ENCODE results near the gene HIRA.
"Not testable (repeated sequence)": the region's sequence is repeated elsewhere in the genome, so short reads cannot be mapped to it uniquely, and the experiment has no call there.

Gene HIRA

GRCh38 chr22:19463491-19464469 lies 32.2 kb upstream of the HIRA start:
- DNase-seq: no peak

- no peak for DNase-seq
Measured at GRCh38 chr22:19463008-19463407, 31.5 kb upstream of the HIRA start.

DNA sequence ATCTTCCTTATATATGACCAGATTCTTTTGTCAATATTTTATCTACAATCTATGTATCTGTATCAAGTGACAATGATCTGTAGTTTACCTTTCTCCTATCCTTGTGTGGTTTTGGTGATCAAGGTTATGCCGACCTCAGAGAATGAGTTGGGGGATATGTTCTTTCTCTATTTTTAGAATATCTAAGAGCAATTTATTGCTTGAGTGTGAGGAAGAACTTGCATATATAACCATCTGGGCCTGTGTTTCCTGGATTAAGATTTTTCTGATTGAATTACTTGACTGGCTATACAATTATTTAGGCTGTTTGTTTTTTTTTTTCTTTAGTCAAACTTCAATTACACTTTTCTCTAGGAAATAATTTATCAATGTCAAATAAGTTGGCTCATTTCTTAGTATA lies 30.0 kb upstream of the HIRA start:
- DNase-seq: no peak

DNA sequence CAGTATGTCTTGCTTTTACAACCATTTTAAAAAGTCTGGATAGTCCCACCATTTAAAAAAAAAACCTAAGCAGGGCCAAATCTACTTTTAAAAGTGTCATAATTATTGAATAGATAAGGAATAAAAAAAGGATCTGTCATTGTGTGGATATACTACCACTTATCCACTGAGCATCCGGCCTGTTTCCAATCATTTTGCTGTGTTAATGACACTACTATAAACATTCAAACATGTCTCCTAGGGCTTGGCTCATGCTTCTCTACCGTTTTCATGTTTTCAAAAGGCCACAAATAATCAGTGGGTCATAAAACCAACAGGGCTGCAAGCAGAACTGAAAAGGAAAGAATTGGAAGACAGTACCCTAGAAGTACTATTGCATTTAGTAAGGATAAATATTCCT lies 28.5 kb upstream of the HIRA start:
- DNase-seq: no peak

GRCh38 chr22:19457828-19458428 lies 26.4 kb upstream of the HIRA start:
- no peak for DNase-seq

GRCh38 chr22:19456541-19456940 lies 25.0 kb upstream of the HIRA start:
- no peak for DNase-seq

DNA sequence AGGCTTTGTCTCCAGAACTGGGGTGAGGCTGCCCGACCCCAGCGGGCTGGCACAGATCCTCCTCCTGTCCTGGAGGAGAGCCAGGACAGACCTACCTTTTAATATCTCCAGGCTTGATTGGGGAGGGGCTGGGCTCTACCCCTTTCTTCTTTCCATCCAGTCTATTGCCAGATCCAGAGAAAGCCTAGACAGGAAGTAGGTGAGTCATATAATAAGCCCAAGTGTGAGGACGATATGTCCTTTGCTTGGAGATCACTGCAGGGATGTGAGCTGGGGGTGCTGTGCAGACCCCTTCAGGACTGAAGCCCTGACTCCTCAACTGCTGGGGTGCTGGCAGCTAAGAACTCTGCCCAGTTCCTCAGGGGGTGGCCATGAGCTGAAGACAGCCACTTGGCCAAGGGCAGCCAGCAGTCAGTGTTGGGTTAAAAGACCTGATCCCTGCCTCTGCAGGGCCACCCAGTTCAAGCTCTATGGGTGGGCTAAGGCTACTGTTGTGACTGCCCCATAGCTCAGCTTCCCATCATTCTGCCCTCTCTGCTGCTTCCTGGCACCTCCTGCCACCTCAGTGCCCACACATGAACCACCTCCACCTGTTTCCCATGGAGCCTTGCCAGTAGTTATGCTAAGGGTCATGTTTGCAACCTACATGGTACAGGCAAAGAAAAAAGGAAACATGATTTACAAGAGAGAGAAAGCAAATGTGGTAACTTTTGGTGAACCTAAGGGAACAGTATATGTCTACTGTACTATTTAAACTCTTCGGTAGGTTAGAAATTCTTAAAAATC lies 24.2 kb upstream of the HIRA start:
- no peak for DNase-seq

- no peak for DNase-seq
Measured at GRCh38 chr22:19455033-19455432, 23.5 kb upstream of the HIRA start.

DNA sequence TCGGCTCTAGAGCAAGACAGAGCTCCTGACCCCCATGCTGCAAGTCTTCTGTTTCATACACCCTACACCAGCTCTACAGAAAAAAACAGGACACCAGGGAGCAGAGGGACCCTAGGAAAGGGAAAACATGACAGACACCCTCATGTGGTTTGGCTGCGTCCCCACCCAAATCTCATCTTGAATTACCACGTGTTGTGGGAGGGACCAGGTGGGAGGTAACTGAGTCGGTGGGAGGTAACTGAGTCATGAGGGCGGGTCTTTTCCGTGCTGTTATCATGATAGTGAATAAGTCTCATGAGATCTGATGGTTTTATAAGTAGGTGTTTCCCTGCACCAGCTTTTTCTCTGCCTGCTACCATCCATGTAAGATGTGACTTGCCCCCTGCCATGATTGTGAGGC lies 22.6 kb upstream of the HIRA start:
- DNase-seq: no peak

GRCh38 chr22:19453718-19454117 lies 22.2 kb upstream of the HIRA start:
- no peak for DNase-seq

DNA sequence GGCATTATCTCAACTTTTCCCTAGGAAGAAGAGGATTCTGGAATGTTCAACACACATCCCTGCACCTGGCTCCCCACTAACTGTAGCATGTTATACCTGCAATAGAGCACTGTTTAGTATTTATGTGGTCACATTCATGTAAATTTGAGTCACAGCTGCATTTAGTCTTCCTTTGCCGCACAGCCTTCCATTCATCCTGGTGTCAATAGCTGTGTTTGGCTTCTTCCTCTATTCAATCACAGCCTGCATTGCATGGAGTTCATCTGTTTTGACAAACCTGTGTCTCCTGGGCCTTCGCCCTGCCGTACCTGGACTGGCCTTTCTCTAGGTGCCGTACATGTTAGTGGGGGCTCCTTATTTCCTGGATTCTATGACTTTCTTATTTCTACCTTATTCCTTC lies 20.0 kb upstream of the HIRA start:
- DNase-seq: no peak

GRCh38 chr22:19450363-19451175 lies 19.0 kb upstream of the HIRA start:
- DNase-seq: no peak

DNA sequence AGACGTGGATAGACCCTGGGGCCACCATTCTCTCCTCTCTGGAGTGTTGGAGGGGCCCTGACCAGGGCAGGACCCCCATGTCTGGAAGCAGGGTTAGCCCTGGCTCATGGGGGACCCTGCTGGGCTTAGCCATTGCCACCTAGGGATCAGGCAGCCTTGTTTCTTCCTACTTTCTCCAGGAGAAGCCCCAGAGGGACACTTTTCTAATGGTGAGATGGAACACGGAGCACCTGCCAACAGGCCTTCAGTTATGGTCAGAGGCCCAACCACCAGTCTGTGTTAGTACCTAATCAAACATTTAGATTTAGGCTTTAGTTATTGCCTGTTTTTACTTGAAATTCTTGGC lies 17.9 kb upstream of the HIRA start:
- DNase-seq: no peak

GRCh38 chr22:19448739-19449421 lies 17.3 kb upstream of the HIRA start:
- no peak for DNase-seq

DNA sequence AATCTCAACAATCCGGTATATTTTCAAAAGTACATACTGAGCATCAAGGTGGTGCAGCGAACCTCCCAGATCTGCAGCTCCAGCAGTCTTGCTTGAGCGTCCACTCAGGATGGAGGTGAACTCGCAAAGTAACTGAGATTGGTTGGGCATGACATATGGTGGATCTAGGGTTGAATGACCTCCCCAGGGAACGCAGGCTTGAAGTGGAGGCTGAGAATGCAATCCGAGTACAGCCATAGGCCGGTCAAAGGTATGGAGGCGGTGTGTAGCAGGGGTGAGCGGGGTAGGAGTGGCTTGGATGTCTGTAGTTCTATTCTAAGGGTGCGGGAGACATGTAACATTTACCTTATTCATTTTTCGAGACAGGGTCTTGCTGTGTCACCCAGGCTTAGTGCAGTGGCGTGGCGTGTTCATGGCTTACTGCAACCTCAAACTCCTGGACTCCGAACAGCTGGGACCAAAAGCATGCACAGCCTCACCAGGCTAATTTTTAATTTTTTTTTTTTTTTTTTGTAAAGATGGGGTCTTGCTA lies 16.6 kb upstream of the HIRA start:
- peak; percentile 70 to 83 (median 79) for DNase-seq

DNA sequence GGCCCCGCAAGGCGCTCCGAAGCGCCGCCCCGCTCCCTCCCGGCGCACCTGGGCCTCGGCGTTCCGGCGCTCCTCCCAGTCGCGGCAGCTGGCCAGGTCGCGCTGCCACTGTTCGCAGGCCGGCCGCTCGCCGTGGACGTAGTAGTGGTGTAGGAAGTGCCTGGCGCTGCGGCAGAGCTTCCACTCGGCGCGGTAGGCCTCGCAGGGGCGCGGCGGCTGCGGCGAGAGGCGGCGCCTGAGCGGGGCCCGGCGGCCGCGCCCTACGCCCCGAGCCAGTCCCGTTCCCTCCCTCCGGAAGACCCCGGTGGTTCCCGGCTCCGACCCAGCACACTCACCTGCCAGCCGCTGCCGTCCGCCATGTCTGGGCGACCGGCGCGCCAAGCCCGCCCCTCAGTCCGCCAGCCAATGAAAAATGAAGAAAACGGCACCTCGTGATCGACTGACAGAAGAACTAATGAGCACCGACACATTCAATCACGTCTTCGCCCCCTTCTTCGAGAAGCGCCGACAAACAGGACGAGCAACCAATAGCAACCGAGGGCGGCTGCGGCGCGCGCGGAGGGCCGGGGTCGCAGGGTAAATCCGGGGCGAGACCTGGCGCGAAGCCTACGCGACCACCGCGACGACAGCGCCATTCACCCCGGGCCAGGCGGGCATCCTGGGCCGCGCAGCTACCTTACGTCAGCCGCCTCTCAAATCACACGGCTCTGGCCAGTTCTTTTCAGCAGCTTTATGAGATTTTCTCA lies 16.0 kb upstream of the HIRA start, which contains the start of gene C22orf39:
Gene C22orf39, minus strand, starts transcription at position 382 of the 746 bp plus-strand sequence. Its CDS starts 23 bp downstream, at position 359.
- DNase-seq: peak; percentile 84 to 94 (median 87)

- no peak for DNase-seq
Measured at GRCh38 chr22:19446603-19447329, 15.2 kb upstream of the HIRA start.

DNA sequence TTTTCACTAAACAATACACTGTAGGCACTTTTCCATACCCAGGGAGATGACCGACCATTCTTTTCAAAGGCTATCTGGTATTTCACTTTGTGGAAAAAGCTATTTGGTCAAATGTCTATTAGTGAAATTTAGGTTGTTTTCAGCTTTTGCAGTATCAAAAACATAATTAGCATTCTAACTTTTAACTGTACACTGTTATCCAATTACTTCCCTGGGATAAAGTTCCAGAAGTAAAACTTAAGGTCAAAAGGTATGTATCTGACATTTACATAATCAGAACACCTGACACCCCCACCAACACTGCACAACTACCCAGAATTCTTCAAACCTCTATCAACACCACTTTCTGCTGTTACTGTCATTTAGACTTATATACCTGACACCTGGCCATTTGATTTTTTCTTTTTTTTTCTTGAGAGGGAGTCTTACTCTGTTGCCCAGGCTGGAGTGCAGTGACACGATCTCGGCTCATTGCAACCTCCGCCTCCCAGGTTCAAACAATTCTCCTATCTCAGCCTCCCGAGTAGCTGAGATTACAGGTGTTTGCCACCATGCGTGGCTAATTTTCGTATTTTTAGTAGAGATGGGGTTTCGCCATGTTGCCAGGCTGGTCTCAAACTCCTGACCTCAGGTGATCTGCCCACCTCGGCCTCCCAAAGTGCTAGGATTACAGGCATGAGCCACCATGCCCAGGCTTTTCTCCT lies 13.9 kb upstream of the HIRA start:
- DNase-seq: not testable (repeated sequence)

DNA sequence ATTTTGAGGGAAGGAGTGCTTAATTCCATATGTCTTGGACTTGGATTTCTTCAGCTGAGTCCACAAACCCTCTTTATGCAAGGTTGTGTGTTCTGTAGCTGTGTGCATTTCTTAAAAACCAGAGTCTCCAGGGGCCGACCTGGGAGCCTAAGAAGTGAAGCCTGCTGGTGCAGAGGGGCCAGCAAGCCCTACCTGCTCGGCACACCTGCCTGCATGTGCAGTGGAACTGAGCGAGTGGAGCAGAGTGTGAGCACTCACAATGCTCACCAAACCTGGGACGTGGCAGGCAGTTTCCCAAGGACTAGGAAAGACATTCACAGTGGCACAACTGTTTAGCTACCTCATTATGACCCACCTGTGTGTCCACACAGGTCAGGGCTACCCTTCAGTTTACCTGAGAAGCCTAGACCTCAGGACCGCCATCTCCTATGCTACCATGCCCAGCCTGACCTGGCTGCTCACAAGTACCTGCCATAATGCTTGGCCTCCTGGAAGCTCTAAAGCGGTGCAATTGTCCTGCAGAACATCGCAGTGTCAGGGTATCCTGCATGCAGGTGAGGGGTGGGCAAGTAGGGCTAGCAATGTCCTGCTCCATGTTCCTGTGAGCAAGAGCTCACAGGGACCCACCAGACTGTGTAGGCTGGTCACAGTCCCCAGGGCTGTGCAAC lies 12.1 kb upstream of the HIRA start:
- no peak for DNase-seq
